GM19397 (cell line): Measurements from ENCODE around the gene ZNF446.
"Not testable (repeated sequence)": the region's sequence is repeated elsewhere in the genome, so short reads cannot be mapped to it uniquely, and the experiment has no call there.

Experiments used
- ATAC-seq: cut with Tn5 transposase; IDR thresholded peaks from one replicate; pipeline ENCODE4 v1.9.1; 2021; ENCODE audit warnings: mild to moderate bottlenecking, moderate library complexity; ENCODE audit not compliant: unreplicated experiment

The ZNF446 gene

GRCh38 chr19:58469241-58470013 is 6.7 kb upstream of the ZNF446 start:
- no peak for ATAC-seq

- ATAC-seq, result not testable (repeated sequence)
These were observed 5.2 kb upstream of the ZNF446 start for GRCh38 chr19:58470837-58471543.

- ATAC-seq, result no peak
These were observed 4.4 kb upstream of the ZNF446 start for GRCh38 chr19:58471736-58472135.

- ATAC-seq, result no peak
These were observed 2.4 kb upstream of the ZNF446 start for GRCh38 chr19:58473775-58474174.

GRCh38 chr19:58474291-58474996 is 1.7 kb upstream of the ZNF446 start:
- no peak for ATAC-seq

GRCh38 chr19:58474997-58475713 is 997 bp upstream of the ZNF446 start:
- no peak for ATAC-seq

GRCh38 chr19:58476498-58477015 is 405 bp downstream of the ZNF446 start:
- ATAC-seq, result no peak

- no peak for ATAC-seq
These were observed 978 bp downstream of the ZNF446 start for GRCh38 chr19:58477130-58477529.

- no peak for ATAC-seq
These were observed 1.7 kb downstream of the ZNF446 start for GRCh38 chr19:58477871-58478270.

GRCh38 chr19:58479303-58479702 is 3.2 kb downstream of the ZNF446 start:
- ATAC-seq, result no peak

- no peak for ATAC-seq
These were observed 3.8 kb downstream of the ZNF446 start for GRCh38 chr19:58479736-58480480.

- ATAC-seq, result no peak
These were observed 4.3 kb downstream of the ZNF446 start for GRCh38 chr19:58480481-58480830.

- ATAC-seq, result no peak
These were observed 4.7 kb downstream of the ZNF446 start for GRCh38 chr19:58480831-58481230.

- no peak for ATAC-seq
These were observed 6.2 kb downstream of the ZNF446 start for GRCh38 chr19:58482372-58482771.

- no peak for ATAC-seq
These were observed 7.6 kb downstream of the ZNF446 start for GRCh38 chr19:58483776-58484175.

GRCh38 chr19:58484349-58484748 is 8.2 kb downstream of the ZNF446 start:
- ATAC-seq, result not testable (repeated sequence)

- no peak for ATAC-seq
These were observed 15.2 kb downstream of the ZNF446 start for GRCh38 chr19:58491393-58491792.

GRCh38 chr19:58492265-58492664 is 16.1 kb downstream of the ZNF446 start:
- no peak for ATAC-seq

GRCh38 chr19:58497634-58498170 is 21.6 kb downstream of the ZNF446 start:
- no peak for ATAC-seq
